ENCODE data around the gene PCDH7. TPM values are rescaled to one million over a fixed set of nuclear protein-coding genes. Genes with fewer than 3 reads are reported as not detected.

Gene PCDH7
- total RNA-seq (2022) (3.6 and 5.6 TPM in 2 replicates), Bru-seq, nascent RNA (percentile 45 among the genes with signal in this experiment), BruChase-seq, experiment 1, labeled RNA remaining after a 6-hour chase (percentile 62 among the genes with signal in this experiment), BruChase-seq, experiment 2, labeled RNA remaining after a 2-hour chase (percentile 52 among the genes with signal in this experiment)
- long read RNA-seq, full-length matches to known transcripts = 8 of 10 reads
- long read RNA-seq, partial matches to known transcripts = 2 of 10 reads
- long read RNA-seq, other reads (novel, unspliced or antisense) = 0 of 10 reads

- Mint-ChIP-seq H3K4me3 (ENCODE audit: unreplicated experiment) (peak within 1 kb of the TSS; percentile 75), H3K4me1 (ENCODE audit: insufficient read depth, unreplicated experiment) (peaks cover 20% of the 10 kb centered on the region), H3K9me3 (ENCODE audit: unreplicated experiment) (no peaks in the 10 kb centered on the region), H3K36me3 (ENCODE audit: insufficient read depth, unreplicated experiment) (no peaks in the 10 kb centered on the region), H3K27me3 (ENCODE audit: insufficient read depth, unreplicated experiment) (no peaks in the 10 kb centered on the region), H3K27ac (ENCODE audit: low read depth, unreplicated experiment) (peak within 1 kb of the TSS; percentile 78)
- DNase-seq (ENCODE audit: unreplicated experiment) = peak; percentile 78
- intact Hi-C loops (cut with micrococcal nuclease) = no loop called here
- POLR2A ChIA-PET = interaction anchor here (0.6 to 2.5 kb wide), 7 partner anchors 34 to 263 kb away, joined by 3 to 20 read pairs (median 4); no protein-coding TSS in a partner anchor
- BruUV-seq (replicated peaks) = no TSS peak
- TF ChIP-seq CTCF (IDR thresholded peaks at IDR 0.05; ENCODE audit: unreplicated experiment) = no peak
- CTCF ChIA-PET = interaction anchor here (0.6 to 2.3 kb wide), 9 partner anchors 17 to 1885 kb away, joined by 3 to 6 read pairs (median 3); no protein-coding TSS in a partner anchor
Measured at GRCh38 chr4:30720021-30720660, at the start of gene PCDH7. Gene PCDH7 (plus strand): TSS chr4:30720369. CDS start chr4:30721423, 1,054 bp downstream.

GRCh38 chr4:30671926-30672448, 48.2 kb upstream of the PCDH7 start:
- H3K4me3 Mint-ChIP-seq (ENCODE audit: unreplicated experiment) = no peak overlapping the region
- BruUV-seq (replicated peaks) = no TSS peak

GRCh38 chr4:30696191-30696590, 24.0 kb upstream of the PCDH7 start:
- POLR2A ChIA-PET = no interaction called here
- Mint-ChIP-seq H3K4me1 (ENCODE audit: insufficient read depth, unreplicated experiment) (no peaks in the 10 kb centered on the region), H3K27me3 (ENCODE audit: insufficient read depth, unreplicated experiment) (no peaks in the 10 kb centered on the region), H3K9me3 (ENCODE audit: unreplicated experiment) (no peaks in the 10 kb centered on the region), H3K27ac (ENCODE audit: low read depth, unreplicated experiment) (no peak overlapping the region), H3K4me3 (ENCODE audit: unreplicated experiment) (no peak overlapping the region), H3K36me3 (ENCODE audit: insufficient read depth, unreplicated experiment) (no peaks in the 10 kb centered on the region)
- CTCF ChIA-PET = interaction anchor here (0.6 kb wide), 1 partner anchor 447 kb away, joined by 5 read pairs; no protein-coding TSS in a partner anchor
- DNase-seq (ENCODE audit: unreplicated experiment) = no peak
- intact Hi-C loops (cut with micrococcal nuclease) = no loop called here
- BruUV-seq (replicated peaks) = no TSS peak
- no peak for TF ChIP-seq CTCF (IDR thresholded peaks at IDR 0.05; ENCODE audit: unreplicated experiment)

More at GRCh38 chr4:30671926-30672448, 48.2 kb upstream of the PCDH7 start:
- Mint-ChIP-seq H3K9me3 (ENCODE audit: unreplicated experiment) (peaks cover 2% of the 10 kb centered on the region), H3K27me3 (ENCODE audit: insufficient read depth, unreplicated experiment) (no peaks in the 10 kb centered on the region), H3K4me1 (ENCODE audit: insufficient read depth, unreplicated experiment) (no peaks in the 10 kb centered on the region), H3K36me3 (ENCODE audit: insufficient read depth, unreplicated experiment) (no peaks in the 10 kb centered on the region), H3K27ac (ENCODE audit: low read depth, unreplicated experiment) (no peak overlapping the region)
- CTCF ChIA-PET = no interaction called here
- no peak for DNase-seq (ENCODE audit: unreplicated experiment)
- intact Hi-C loops (cut with micrococcal nuclease) = no loop called here
- TF ChIP-seq CTCF (IDR thresholded peaks at IDR 0.05; ENCODE audit: unreplicated experiment) = no peak
- POLR2A ChIA-PET = no interaction called here

GRCh38 chr4:30714408-30715031, 5.6 kb upstream of the PCDH7 start:
- Mint-ChIP-seq H3K4me3 (ENCODE audit: unreplicated experiment) (no peak overlapping the region), H3K9me3 (ENCODE audit: unreplicated experiment) (peaks cover 15% of the 10 kb centered on the region), H3K27ac (ENCODE audit: low read depth, unreplicated experiment) (no peak overlapping the region), H3K4me1 (ENCODE audit: insufficient read depth, unreplicated experiment) (peaks cover 10% of the 10 kb centered on the region), H3K36me3 (ENCODE audit: insufficient read depth, unreplicated experiment) (no peaks in the 10 kb centered on the region), H3K27me3 (ENCODE audit: insufficient read depth, unreplicated experiment) (no peaks in the 10 kb centered on the region)
- ChIA-PET CTCF (interaction anchor here (0.6 to 3.2 kb wide), 13 partner anchors 11 to 1221 kb away, joined by 3 to 12 read pairs (median 3); no protein-coding TSS in a partner anchor), POLR2A (interaction anchor here (0.6 kb wide), 1 partner anchor 42 kb away, joined by 3 read pairs; no protein-coding TSS in a partner anchor)
- peak; percentile 77 for DNase-seq (ENCODE audit: unreplicated experiment)
- peak; percentile 59 for TF ChIP-seq CTCF (IDR thresholded peaks at IDR 0.05; ENCODE audit: unreplicated experiment)
- BruUV-seq (replicated peaks) = no TSS peak
- intact Hi-C loops (cut with micrococcal nuclease) = loop anchor here (2.0 to 10.0 kb wide), 7 partner anchors 150 to 1632 kb away; no protein-coding TSS in a partner anchor
